HG03520 (cell line): ENCODE measurements around the gene ACTN4.
"Not testable (repeated sequence)": the region's sequence is repeated elsewhere in the genome, so short reads cannot be mapped to it uniquely, and the experiment has no call there.

Source experiments
- ATAC-seq: cut with Tn5 transposase; IDR thresholded peaks from one replicate; pipeline ENCODE4 v1.9.1; 2021; ENCODE audit warnings: mild to moderate bottlenecking, moderate library complexity; ENCODE audit not compliant: unreplicated experiment

ACTN4 gene

GRCh38 chr19:38647368-38647965 is at the start of gene ACTN4:
ACTN4 (plus strand) TSS chr19:38647649; CDS start chr19:38647746, 97 bp downstream.
- ATAC-seq, result peak; percentile 76

- ATAC-seq, result no peak
Measured at GRCh38 chr19:38599722-38600121, 47.7 kb upstream of the ACTN4 start.

- ATAC-seq, result not testable (repeated sequence)
Measured at GRCh38 chr19:38602856-38603255, 44.6 kb upstream of the ACTN4 start.

- ATAC-seq, result no peak
Measured at GRCh38 chr19:38606131-38606530, 41.3 kb upstream of the ACTN4 start.

- ATAC-seq, result no peak
Measured at GRCh38 chr19:38614289-38614688, 33.2 kb upstream of the ACTN4 start.

- ATAC-seq, result no peak
Measured at GRCh38 chr19:38615007-38615581, 32.4 kb upstream of the ACTN4 start.

GRCh38 chr19:38616265-38616664 is 31.2 kb upstream of the ACTN4 start:
- no peak for ATAC-seq

GRCh38 chr19:38617283-38617763 is 30.1 kb upstream of the ACTN4 start:
- ATAC-seq, result no peak

- ATAC-seq, result peak; percentile 43
Measured at GRCh38 chr19:38617764-38618589, 29.5 kb upstream of the ACTN4 start, which contains the start of gene MAP4K1. MAP4K1 (minus strand) TSS chr19:38617953; CDS start chr19:38617895, 58 bp downstream.

- peak; percentile 64 for ATAC-seq
Measured at GRCh38 chr19:38618590-38619360, 28.7 kb upstream of the ACTN4 start, which contains the start of gene EIF3K. EIF3K (plus strand) TSS chr19:38619188; CDS start chr19:38619269, 81 bp downstream.

- no peak for ATAC-seq
Measured at GRCh38 chr19:38619361-38620174, 27.9 kb upstream of the ACTN4 start.

GRCh38 chr19:38624822-38625221 is 22.6 kb upstream of the ACTN4 start:
- ATAC-seq, result no peak

GRCh38 chr19:38626401-38626800 is 21.0 kb upstream of the ACTN4 start:
- no peak for ATAC-seq

GRCh38 chr19:38629568-38629967 is 17.9 kb upstream of the ACTN4 start:
- no peak for ATAC-seq

GRCh38 chr19:38631301-38631700 is 16.1 kb upstream of the ACTN4 start:
- not testable (repeated sequence) for ATAC-seq

GRCh38 chr19:38631811-38632475 is 15.5 kb upstream of the ACTN4 start:
- ATAC-seq, result not testable (repeated sequence)

- no peak for ATAC-seq
Measured at GRCh38 chr19:38632476-38633213, 14.8 kb upstream of the ACTN4 start.

- ATAC-seq, result no peak
Measured at GRCh38 chr19:38634757-38635482, 12.5 kb upstream of the ACTN4 start.
